MM.1S (cell line): ENCODE data around the gene DLL3.
A peak's percentile ranks its signal among the peaks of the same experiment; 100 is the strongest.

Experiments
- DNase-seq: peaks from one replicate; pipeline ENCODE4 v3.0.0-alpha.2; 2015
- H2AFZ ChIP-seq: fragments of 300-600 bp; sonication (generic); 2 replicates; pipeline ENCODE4 v1.6.0; 2016; ENCODE audit warnings: antibody characterized with exemption, low read length
- H3F3A ChIP-seq: fragments of 300-600 bp; sonication (generic); 2 replicates; pipeline ENCODE4 v1.6.1; 2016; ENCODE audit warnings: mild to moderate bottlenecking, antibody characterized with exemption, low read length, moderate library complexity, mixed read lengths; ENCODE audit not compliant: insufficient read depth
- H3K27ac ChIP-seq: fragments of 300-600 bp; sonication (generic); 2 replicates; pipeline ENCODE4 v1.5.1; 2016; ENCODE audit warnings: mild to moderate bottlenecking, low read length
- H3K27me3 ChIP-seq: fragments of 300-600 bp; sonication (generic); replicated peaks from 2 replicates; pipeline ENCODE4 v1.6.0; 2016; ENCODE audit warnings: low read length; ENCODE audit not compliant: insufficient read depth
- H3K36me3 ChIP-seq: fragments of 300-600 bp; sonication (generic); replicated peaks from 2 replicates; pipeline ENCODE4 v1.6.1; 2016; ENCODE audit warnings: mild to moderate bottlenecking, low read length, mixed read lengths; ENCODE audit not compliant: insufficient read depth
- H3K4me1 ChIP-seq: fragments of 300-600 bp; sonication (generic); 2 replicates; pipeline ENCODE4 v1.6.1; 2016; ENCODE audit warnings: low read length, mixed read lengths
- H3K4me2 ChIP-seq: fragments of 300-600 bp; sonication (generic); 2 replicates; pipeline ENCODE4 v1.6.0; 2016; ENCODE audit warnings: low read depth, low read length
- H3K4me3 ChIP-seq: fragments of 300-600 bp; sonication (generic); 2 replicates; pipeline ENCODE4 v1.5.1; 2016; ENCODE audit warnings: low read length, mixed read lengths
- H3K79me2 ChIP-seq: fragments of 300-600 bp; sonication (generic); 2 replicates; pipeline ENCODE4 v1.6.1; 2016; ENCODE audit warnings: mixed run types, low read length, mixed read lengths
- H3K9ac ChIP-seq: fragments of 300-600 bp; sonication (generic); 2 replicates; pipeline ENCODE4 v1.6.1; 2016; ENCODE audit warnings: low read length, mixed read lengths
- H3K9me2 ChIP-seq: fragments of 300-600 bp; sonication (generic); replicated peaks from 2 replicates; pipeline ENCODE4 v1.6.1; 2016; ENCODE audit warnings: mild to moderate bottlenecking, low read length, mixed read lengths; ENCODE audit not compliant: insufficient read depth
- H3K9me3 ChIP-seq: fragments of 300-600 bp; sonication (generic); replicated peaks from 2 replicates; pipeline ENCODE4 v1.6.1; 2016; ENCODE audit warnings: mild to moderate bottlenecking, low read length, mixed read lengths; ENCODE audit not compliant: insufficient read depth
- H4K20me1 ChIP-seq: fragments of 300-600 bp; sonication (generic); 2 replicates; pipeline ENCODE4 v1.6.1; 2016; ENCODE audit warnings: mild to moderate bottlenecking, low read length, moderate library complexity, mixed read lengths; ENCODE audit not compliant: insufficient read depth
- CTCF ChIP-seq: fragments of 300-600 bp; sonication (generic); IDR thresholded peaks from 2 replicates; pipeline ENCODE4 v1.5.1; 2016; ENCODE audit warnings: antibody characterized with exemption, low read length, mixed read lengths
- EZH2 ChIP-seq: fragments of 300-600 bp; sonication (generic); optimal IDR thresholded peaks from 2 replicates; pipeline ENCODE3; 2017; ENCODE audit warnings: low read depth, mild to moderate bottlenecking, antibody characterized with exemption, low read length, mixed read lengths
- EZH2phosphoT487 ChIP-seq: fragments of 300-600 bp; sonication (generic); IDR thresholded peaks from 2 replicates; pipeline ENCODE4 v1.6.1; 2018; ENCODE audit warnings: antibody characterized with exemption, low read length

DLL3 gene

DNA sequence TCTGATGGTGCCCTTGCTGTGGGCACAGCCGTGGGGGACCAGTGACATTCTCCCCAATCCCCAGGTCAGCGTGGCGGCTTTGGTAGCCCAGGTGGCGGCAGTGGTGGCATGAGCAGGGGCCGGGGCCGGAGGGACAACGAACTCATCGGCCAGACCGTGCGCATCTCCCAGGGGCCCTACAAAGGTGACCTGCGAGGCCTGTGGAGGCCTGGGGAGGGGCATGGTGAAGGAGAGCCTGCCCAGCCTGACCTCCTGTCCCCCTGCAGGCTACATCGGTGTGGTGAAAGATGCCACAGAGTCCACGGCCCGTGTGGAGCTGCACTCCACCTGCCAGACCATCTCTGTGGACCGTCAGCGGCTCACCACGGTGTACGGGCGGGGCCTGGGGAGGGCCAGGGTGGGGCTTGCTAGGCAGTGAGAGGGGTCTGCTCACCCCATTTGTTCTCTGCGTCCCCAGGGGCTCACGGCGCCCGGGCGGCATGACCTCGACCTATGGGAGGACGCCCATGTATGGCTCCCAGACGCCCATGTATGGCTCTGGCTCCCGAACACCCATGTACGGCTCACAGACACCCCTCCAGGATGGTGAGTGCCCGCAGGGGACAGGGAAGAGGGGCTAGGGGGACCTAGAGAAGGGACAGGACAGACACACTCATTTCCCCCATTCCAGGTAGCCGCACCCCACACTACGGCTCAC, 25.9 kb upstream of the DLL3 start:
- TF ChIP-seq EZH2phosphoT487 (no peak), CTCF (no peak), EZH2 (no peak)
- Histone ChIP-seq H3K9me2 (no peaks in the 10 kb centered on the region), H3K9ac (no peak overlapping the region), H3K36me3 (peaks cover 10% of the 10 kb centered on the region), H3K4me3 (no peak overlapping the region), H4K20me1 (no peaks in the 10 kb centered on the region), H3K79me2 (no peaks in the 10 kb centered on the region; the same call in 1 of the 2 replicates), H3K4me1 (no peaks in the 10 kb centered on the region), H3K27me3 (no peaks in the 10 kb centered on the region), H2AFZ (no peak overlapping the region), H3K4me2 (no peak overlapping the region), H3K27ac (no peak overlapping the region), H3K9me3 (no peaks in the 10 kb centered on the region), H3F3A (0 out of 2 replicates have a peak, but pooled peaks cover 5% of the 10 kb centered on the region)
- DNase-seq = no peak

DNA sequence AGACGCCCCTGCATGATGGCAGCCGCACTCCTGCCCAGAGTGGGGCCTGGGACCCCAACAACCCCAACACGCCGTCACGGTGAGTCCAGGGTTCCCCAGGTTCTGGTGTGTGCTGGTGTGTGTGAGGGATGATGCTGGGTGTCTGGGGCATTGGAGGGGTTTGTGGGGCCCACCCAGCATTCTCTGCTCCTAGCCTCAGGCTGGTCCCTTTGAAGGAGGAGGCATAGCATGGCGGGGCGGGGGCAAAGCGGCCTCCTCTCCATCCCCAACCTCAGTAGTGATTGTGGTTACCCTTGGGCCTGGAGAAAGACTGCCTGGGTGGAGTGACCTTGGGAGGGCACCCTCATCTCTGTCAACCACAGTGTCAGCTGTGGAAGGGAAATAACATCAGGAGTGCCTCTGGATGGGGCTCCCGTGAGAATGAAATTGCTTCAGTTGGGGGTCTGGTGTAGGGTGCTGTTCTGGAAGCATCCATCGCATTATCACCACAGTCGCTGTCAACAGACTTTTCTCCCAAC, 25.2 kb upstream of the DLL3 start:
- H3K4me1 ChIP-seq = no peaks in the 10 kb centered on the region
- H3K4me3 ChIP-seq = no peak overlapping the region
- H3K27ac ChIP-seq = no peak overlapping the region
- peaks cover 10% of the 10 kb centered on the region for H3K36me3 ChIP-seq
- no peak overlapping the region for H3K4me2 ChIP-seq
- no peak overlapping the region for H3K9ac ChIP-seq
- H3F3A ChIP-seq = 0 out of 2 replicates have a peak, but pooled peaks cover 6% of the 10 kb centered on the region
- no peak overlapping the region for H2AFZ ChIP-seq
- no peaks in the 10 kb centered on the region for H4K20me1 ChIP-seq
- no peaks in the 10 kb centered on the region for H3K27me3 ChIP-seq
- DNase-seq = no peak
- no peaks in the 10 kb centered on the region for H3K9me2 ChIP-seq
- H3K79me2 ChIP-seq = no peaks in the 10 kb centered on the region; the same call in 1 of the 2 replicates
- TF ChIP-seq EZH2phosphoT487 (no peak), CTCF (no peak), EZH2 (no peak)
- H3K9me3 ChIP-seq = no peaks in the 10 kb centered on the region

DNA sequence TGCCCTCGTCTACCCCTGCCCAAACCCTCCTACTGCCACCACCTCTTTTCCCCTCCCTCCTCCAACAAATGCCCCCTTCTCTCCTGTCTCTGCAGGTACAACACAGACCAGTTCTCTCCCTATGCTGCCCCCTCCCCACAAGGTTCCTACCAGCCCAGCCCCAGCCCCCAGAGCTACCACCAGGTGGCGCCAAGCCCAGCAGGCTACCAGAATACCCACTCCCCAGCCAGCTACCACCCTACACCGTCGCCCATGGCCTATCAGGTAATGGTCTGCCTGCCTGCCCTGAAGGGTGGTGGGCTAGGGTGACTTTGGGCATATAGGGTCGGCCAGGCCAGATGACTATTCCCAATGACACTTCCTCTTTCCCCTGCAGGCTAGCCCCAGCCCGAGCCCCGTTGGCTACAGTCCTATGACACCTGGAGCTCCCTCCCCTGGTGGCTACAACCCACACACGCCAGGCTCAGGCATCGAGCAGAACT, 24.6 kb upstream of the DLL3 start:
- DNase-seq = peak; percentile 18
- Histone ChIP-seq H3F3A (0 out of 2 replicates have a peak, but pooled peaks cover 6% of the 10 kb centered on the region), H3K79me2 (no peaks in the 10 kb centered on the region), H3K27ac (no peak overlapping the region), H3K4me3 (no peak overlapping the region), H3K27me3 (no peaks in the 10 kb centered on the region), H2AFZ (no peak overlapping the region), H4K20me1 (no peaks in the 10 kb centered on the region), H3K9ac (no peak overlapping the region), H3K4me2 (no peak overlapping the region), H3K4me1 (no peaks in the 10 kb centered on the region), H3K9me2 (no peaks in the 10 kb centered on the region), H3K9me3 (no peaks in the 10 kb centered on the region), H3K36me3 (peaks cover 7% of the 10 kb centered on the region)
- TF ChIP-seq CTCF (peak; percentile 81), EZH2 (no peak)
